ENCODE data around the gene SLC16A8.
"Not testable (repeated sequence)": the region's sequence is repeated elsewhere in the genome, so short reads cannot be mapped to it uniquely, and the experiment has no call there.

GRCh38 chr22:38079208-38079607 lies 4.8 kb downstream of the SLC16A8 start:
- TF ChIP-seq POLR2AphosphoS5 (IDR thresholded peaks at IDR 0.05; ENCODE audit: borderline replicate concordance, low read depth, low read length); EZH2 (IDR thresholded peaks at IDR 0.05); FOXP2 (optimal IDR thresholded peaks at IDR 0.05; ENCODE audit: control extremely low read depth, extremely low read length, insufficient read depth): not testable (repeated sequence)
